ENCODE data around the gene ALPP. TPM values are rescaled to one million over a fixed set of nuclear protein-coding genes. Genes with fewer than 3 reads are reported as not detected.

The ALPP gene
- total RNA-seq, 4 donors from 2014 or later = not detected

DNA sequence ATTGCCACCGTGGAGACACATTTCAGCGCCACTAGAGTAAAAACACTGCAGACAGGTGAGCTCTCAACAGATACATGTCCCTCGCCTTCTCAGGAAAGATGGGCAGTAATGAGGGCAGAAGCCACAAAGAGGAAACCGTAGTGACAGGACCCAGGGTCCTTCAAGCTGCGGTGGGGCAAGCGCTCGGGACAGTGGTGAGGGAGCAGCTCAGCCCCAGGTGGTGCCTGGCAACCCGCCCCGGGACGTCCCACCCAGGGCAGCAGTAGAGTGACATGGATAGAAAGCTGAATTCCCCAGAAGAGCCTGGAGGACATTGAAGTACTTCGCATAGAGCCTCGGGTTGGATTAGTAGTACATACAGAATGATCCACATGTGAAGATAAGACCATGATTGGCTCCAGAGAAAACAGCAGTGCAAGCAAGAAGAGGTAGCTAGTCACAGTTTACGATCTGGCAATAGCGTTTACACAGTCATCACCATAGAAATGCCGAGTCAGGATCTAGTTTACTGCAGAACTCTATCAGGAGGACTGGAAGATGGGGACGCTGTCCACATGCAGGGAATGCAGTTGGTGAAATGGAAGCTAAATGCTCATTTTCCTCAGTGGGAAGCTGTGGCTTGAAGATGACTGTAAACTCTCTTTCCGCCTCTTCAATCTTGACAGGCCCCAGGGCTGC is 37.4 kb upstream of the ALPP start:
- 83 to 87% methylated on average over 17 of the region's 17 CpGs for WGBS, 2 donors
- H3K27ac ChIP-seq = no peak overlapping the region
- no peaks in the 10 kb centered on the region for H3K4me1 ChIP-seq
- TF ChIP-seq, protein P1, sequence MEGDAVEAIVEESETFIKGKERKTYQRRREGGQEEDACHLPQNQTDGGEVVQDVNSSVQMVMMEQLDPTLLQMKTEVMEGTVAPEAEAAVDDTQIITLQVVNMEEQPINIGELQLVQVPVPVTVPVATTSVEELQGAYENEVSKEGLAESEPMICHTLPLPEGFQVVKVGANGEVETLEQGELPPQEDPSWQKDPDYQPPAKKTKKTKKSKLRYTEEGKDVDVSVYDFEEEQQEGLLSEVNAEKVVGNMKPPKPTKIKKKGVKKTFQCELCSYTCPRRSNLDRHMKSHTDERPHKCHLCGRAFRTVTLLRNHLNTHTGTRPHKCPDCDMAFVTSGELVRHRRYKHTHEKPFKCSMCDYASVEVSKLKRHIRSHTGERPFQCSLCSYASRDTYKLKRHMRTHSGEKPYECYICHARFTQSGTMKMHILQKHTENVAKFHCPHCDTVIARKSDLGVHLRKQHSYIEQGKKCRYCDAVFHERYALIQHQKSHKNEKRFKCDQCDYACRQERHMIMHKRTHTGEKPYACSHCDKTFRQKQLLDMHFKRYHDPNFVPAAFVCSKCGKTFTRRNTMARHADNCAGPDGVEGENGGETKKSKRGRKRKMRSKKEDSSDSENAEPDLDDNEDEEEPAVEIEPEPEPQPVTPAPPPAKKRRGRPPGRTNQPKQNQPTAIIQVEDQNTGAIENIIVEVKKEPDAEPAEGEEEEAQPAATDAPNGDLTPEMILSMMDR (IDR thresholded peaks at IDR 0.05) = no peak
- TF ChIP-seq POLR2A (IDR thresholded peaks at IDR 0.05) = no peak
- no peaks in the 10 kb centered on the region for H3K9me3 ChIP-seq
- no peak for DNase-seq
- H3K36me3 ChIP-seq = no peaks in the 10 kb centered on the region
- no peaks in the 10 kb centered on the region for H3K27me3 ChIP-seq
- intact Hi-C loops (cut with DNase I) = no loop called here
- no peak overlapping the region for H3K4me3 ChIP-seq (replicated peaks in 1 of 3)

DNA sequence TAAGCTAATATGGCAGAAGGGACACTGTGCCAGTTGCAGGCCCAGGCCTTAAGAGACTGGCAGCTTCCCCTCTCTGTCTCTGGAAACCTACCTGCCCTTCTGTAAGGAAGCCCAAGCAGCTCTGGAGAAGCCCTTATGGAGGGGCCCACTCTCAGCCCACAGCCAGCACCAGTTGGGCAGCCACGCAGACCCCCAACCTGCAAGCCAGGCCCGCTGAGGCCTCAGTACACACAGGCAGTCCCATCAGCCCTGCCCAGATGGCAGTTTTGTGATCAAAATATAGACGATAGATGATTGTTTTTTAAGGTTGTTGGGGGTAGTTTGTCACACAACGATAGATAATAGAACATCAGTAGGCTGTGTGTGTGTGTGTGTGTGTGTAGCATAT is 36.8 kb upstream of the ALPP start:
- 87 to 96% methylated on average over 4 of the region's 4 CpGs for WGBS, 2 donors
- no peaks in the 10 kb centered on the region for H3K36me3 ChIP-seq
- intact Hi-C loops (cut with DNase I) = no loop called here
- H3K27ac ChIP-seq = no peak overlapping the region
- no peaks in the 10 kb centered on the region for H3K27me3 ChIP-seq
- TF ChIP-seq POLR2A (IDR thresholded peaks at IDR 0.05) = no peak
- TF ChIP-seq, protein P1 (IDR thresholded peaks at IDR 0.05) = no peak
- no peak overlapping the region for H3K4me3 ChIP-seq (replicated peaks in 1 of 3)
- H3K4me1 ChIP-seq = no peaks in the 10 kb centered on the region
- no peak for DNase-seq
- no peaks in the 10 kb centered on the region for H3K9me3 ChIP-seq

DNA sequence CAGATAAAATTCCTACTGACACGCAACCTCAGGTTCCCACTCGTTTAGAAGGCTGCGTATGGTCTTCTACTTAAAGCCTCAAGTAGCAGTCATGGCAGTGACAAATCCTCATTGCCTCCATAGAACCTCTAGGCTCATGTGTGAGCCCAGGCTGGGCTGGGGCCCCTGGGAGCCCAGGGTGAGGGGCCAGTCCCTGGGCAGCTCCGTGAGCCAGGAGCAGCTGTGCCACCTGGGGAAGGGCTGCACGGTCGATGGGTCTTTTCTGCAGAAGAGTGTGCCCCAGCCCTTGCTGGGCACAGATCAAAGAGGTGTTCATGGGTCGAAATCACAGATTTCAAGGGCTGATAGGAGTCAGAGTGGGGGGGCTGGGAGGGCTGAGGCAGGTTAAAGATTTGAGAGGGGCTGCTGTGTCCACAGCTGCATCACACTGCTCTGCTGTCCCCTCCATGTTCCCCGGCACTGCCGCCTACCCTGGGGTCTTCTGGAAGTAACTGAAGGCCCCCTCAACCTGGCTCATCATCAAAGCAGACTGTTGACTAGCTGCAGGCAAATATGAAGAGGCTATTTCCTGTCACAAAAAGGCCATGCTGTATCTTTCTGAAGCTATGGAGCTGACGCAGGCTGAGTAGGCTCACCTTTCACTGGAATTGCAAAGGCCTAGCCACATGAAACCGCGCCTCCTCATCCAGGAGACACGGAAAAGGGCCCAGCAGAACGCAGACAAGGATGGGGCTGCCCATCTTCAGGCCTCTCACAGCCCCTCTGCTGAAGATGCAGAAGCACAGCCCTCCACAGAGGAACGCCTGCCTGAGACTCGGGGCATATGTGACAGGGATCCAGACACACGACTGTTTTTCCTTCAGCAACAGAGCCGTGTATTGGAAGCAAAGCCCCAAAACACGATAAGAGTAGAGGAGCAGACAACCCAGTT is 35.7 kb upstream of the ALPP start:
- no peaks in the 10 kb centered on the region for H3K36me3 ChIP-seq
- no peak overlapping the region for H3K4me3 ChIP-seq (replicated peaks in 1 of 3)
- no peaks in the 10 kb centered on the region for H3K27me3 ChIP-seq
- H3K9me3 ChIP-seq = no peaks in the 10 kb centered on the region
- H3K4me1 ChIP-seq = no peaks in the 10 kb centered on the region
- no peak for DNase-seq
- intact Hi-C loops (cut with DNase I) = no loop called here
- 61 to 68% methylated on average over 18 to 19 of the region's 19 CpGs for WGBS, 2 donors
- TF ChIP-seq POLR2A (IDR thresholded peaks at IDR 0.05) = no peak
- TF ChIP-seq, protein P1 (IDR thresholded peaks at IDR 0.05) = no peak
- no peak overlapping the region for H3K27ac ChIP-seq

DNA sequence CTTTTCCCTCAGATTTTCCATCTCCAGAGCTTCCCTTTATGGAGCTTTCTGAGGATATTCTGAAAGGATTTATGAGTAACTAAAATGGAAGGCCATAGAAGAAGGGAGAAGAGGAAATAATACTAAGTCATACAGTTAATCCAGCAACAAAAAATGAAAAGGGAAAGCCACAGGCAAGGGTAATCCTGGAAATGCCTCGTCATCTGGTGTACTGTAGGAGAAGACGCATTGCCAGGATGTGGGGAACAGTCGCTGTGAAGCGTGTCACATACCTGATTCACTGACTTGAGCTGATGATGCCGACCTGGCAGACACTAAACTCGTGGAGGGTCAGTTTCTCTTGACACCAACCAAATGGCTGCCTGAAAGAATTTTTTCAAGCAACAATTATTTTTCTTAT is 34.7 kb upstream of the ALPP start:
- Histone ChIP-seq H3K4me3 (replicated peaks in 1 of 3) (no peak overlapping the region), H3K36me3 (no peaks in the 10 kb centered on the region), H3K4me1 (no peaks in the 10 kb centered on the region), H3K9me3 (no peaks in the 10 kb centered on the region), H3K27me3 (no peaks in the 10 kb centered on the region), H3K27ac (no peak overlapping the region)
- intact Hi-C loops (cut with DNase I) = no loop called here
- TF ChIP-seq, protein P1 (IDR thresholded peaks at IDR 0.05) = no peak
- no peak for TF ChIP-seq POLR2A (IDR thresholded peaks at IDR 0.05)
- WGBS, 2 donors = 77 to 83% methylated on average over 6 of the region's 6 CpGs
- no peak for DNase-seq

DNA sequence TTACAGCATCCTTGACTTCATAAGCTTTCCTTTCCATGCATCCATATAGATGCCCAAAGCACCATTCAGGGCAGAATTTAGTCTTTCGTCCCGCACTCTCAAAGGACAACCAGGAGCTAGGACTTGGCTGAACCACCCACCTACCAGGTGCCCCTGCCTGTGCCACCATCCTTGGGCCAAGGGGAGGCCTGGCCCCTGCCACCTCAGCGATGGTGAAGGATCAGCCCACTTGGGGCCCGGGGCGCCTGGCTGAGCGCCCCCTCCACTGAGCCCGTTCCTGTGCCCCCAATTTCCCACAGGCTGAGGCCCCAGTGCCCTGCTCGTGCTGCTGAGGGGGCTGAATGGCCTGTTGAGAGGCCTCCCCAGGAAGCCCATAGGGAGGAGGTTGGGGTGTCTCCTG is 33.3 kb upstream of the ALPP start:
- Histone ChIP-seq H3K36me3 (no peaks in the 10 kb centered on the region), H3K4me3 (replicated peaks in 1 of 3) (no peak overlapping the region), H3K4me1 (no peaks in the 10 kb centered on the region), H3K9me3 (no peaks in the 10 kb centered on the region), H3K27ac (no peak overlapping the region), H3K27me3 (no peaks in the 10 kb centered on the region)
- TF ChIP-seq, protein P1 (IDR thresholded peaks at IDR 0.05) = no peak
- TF ChIP-seq POLR2A (IDR thresholded peaks at IDR 0.05) = no peak
- 89% methylated on average over 4 to 7 of the region's 8 CpGs for WGBS, 2 donors
- intact Hi-C loops (cut with DNase I) = no loop called here
- no peak for DNase-seq
